HG02678 (cell line): Measurements from ENCODE around the gene MMUT.
"Not testable (repeated sequence)": the region's sequence is repeated elsewhere in the genome, so short reads cannot be mapped to it uniquely, and the experiment has no call there.

Source experiments
- ATAC-seq: cut with Tn5 transposase; IDR thresholded peaks from one replicate; pipeline ENCODE4 v1.9.1; 2021; ENCODE audit warnings: mild to moderate bottlenecking, moderate library complexity; ENCODE audit not compliant: unreplicated experiment

The MMUT gene

GRCh38 chr6:49462927-49463611 is at the start of gene MMUT, which contains the start of gene CENPQ:
MMUT (minus strand) TSS chr6:49463253; CDS start chr6:49459466, 3,787 bp downstream.
CENPQ (plus strand) TSS chr6:49463370; CDS start chr6:49470177, 6,807 bp downstream.
- ATAC-seq, result peak; percentile 99

GRCh38 chr6:49509342-49509741 is 46.3 kb upstream of the MMUT start:
- ATAC-seq, result no peak

GRCh38 chr6:49506569-49507111 is 43.6 kb upstream of the MMUT start:
- no peak for ATAC-seq

DNA sequence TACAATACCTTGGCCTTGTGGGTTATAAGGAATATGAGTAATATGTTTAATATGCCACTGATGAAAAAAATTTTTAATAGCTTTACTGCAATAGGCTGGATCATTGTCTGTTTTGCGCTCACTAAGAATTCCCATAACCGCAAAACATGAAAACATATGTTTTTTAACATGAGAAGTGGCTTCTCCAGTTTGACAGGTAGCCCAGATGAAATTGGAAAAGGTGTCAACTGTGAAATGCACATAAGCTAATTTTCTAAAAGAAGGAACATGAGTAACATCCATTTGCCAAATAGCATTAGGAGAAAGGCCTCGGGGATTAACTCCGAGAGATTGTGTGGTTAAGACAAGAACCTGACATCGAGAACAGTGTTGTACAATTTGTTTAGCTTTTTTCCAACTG is 41.6 kb upstream of the MMUT start:
- ATAC-seq, result no peak

GRCh38 chr6:49499623-49500022 is 36.6 kb upstream of the MMUT start, which contains the start of gene GLYATL3:
GLYATL3 (plus strand) TSS chr6:49499923; CDS start chr6:49511991, 12,068 bp downstream.
- no peak for ATAC-seq

DNA sequence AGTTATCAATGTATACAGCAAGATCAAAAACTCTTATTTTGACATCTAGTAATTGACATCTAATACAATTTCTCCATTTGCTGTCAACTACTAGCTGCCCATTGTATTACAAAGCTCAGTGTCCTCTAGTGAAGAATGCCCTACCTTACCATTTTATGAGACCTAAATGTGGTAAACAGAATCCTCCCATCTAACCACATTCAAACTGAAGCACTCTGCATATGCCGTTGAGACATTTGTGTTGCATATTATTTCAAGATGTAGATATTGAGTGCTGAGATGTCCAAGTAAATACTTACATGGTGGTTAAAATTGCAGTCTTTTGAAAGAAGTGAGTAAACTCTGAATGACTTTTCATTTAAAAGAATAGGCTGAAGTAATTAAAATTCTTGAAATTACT is 36.1 kb upstream of the MMUT start:
- no peak for ATAC-seq

GRCh38 chr6:49497304-49497703 is 34.3 kb upstream of the MMUT start:
- ATAC-seq, result no peak

DNA sequence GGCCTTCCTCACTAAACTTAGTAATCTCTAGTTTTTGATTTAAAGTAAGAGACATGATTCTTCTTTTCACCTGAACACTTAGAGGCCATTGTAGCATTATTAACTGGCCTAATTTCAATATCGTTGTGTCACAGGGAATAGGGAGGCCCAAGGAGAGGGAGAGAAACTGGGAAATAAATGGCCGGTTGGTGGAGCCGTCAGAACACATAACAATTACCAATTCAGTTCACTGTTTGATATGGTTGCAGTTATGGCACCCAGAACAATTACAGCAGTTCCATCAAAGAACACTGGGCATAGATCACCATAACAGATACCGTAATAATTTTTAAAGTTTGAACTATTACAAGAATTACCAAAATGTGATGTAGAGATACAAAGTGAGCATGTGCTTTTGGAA is 27.6 kb upstream of the MMUT start:
- no peak for ATAC-seq

DNA sequence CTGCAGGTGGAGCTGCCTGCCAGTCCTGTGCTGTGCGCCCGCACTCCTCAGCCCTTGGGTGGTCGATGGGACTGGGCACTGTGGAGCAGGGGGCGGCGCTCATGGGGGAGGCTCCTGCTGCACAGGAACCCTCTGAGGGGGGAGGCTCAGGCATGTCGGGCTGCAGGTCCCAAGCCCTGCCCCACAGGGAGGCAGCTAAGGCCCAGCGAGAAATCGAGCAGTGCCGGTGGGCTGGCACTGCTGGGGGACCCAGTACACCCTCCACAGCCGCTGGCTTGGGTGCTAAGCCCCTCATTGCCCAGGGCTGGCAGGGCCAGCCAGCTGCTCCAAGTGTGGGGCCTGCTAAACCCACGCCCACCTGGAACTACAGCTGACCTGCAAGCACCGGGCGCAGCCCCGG is 20.3 kb upstream of the MMUT start:
- not testable (repeated sequence) for ATAC-seq

DNA sequence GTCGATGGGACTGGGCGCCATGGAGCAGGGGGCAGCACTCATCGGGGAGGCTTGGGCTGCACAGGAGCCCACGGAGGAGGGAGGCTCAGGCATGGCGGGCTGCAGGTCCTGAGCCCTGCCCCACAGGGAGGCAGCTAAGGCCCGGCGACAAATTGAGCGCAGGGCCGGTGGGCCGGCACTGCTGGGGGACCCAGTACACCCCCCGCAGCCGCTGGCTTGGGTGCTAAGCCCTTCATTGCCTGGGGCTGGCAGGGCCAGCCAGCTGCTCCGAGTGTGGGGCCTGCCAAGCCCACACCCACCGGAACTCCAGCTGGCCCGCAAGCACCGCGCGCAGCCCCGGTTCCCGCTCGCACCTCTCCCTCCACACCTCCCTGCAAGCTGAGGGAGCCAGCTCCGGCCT is 18.8 kb upstream of the MMUT start:
- not testable (repeated sequence) for ATAC-seq

- no peak for ATAC-seq
Measured at GRCh38 chr6:49479308-49479970, 16.4 kb upstream of the MMUT start.

DNA sequence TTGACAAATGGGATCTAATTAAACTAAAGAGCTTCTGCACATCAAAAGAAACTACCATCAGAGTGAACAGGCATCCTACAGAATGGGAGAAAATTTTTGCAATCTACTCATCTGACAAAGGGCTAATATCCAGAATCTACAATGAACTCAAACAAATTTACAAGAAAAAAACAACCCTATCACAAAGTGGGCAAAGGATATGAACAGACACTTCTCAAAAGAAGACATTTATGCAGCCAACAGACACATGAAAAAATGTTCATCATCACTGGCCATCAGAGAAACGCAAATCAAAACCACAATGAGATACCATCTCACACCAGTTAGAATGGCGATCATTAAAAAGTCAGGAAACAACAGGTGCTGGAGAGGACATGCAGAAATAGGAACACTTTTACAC is 13.5 kb upstream of the MMUT start:
- ATAC-seq, result not testable (repeated sequence)

GRCh38 chr6:49468042-49468441 is 5.0 kb upstream of the MMUT start:
- no peak for ATAC-seq

- ATAC-seq, result no peak
Measured at GRCh38 chr6:49464691-49465090, 1.6 kb upstream of the MMUT start.

GRCh38 chr6:49463612-49463967 is 537 bp upstream of the MMUT start:
- no peak for ATAC-seq

DNA sequence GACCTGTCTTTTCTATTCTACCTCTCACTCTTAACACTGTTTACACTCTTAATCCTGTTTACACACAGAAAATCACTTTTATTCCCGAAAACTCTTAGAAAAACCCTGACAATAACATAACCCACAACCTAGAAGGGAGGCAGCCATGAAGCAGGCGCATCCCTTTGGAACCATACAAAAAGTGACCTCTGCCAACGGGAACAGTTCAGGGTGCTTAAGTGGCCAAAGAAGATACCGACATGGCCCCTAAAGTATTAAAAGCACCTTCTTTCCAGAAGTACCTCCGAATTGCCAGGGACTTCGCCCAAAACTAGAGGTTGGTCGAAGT is 490 bp downstream of the MMUT start:
- peak; percentile 3 for ATAC-seq

DNA sequence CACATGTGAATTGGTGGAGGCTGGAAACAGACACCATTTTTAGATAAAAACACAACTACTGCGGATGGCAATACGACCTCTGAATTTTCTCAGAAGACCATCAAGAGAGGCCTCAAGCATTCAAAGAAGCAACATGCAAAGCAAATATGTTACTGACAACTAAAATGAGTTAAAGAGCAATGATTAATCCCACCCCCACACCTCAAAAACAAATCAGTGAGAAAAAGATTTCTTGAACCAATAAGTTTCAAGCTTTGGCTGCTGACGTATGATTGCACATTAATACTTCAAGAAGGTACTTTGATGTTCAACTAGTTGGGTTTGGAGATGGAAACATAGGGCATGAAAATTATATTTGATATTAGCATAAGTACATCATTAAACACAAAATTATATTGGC is 982 bp downstream of the MMUT start:
- no peak for ATAC-seq

DNA sequence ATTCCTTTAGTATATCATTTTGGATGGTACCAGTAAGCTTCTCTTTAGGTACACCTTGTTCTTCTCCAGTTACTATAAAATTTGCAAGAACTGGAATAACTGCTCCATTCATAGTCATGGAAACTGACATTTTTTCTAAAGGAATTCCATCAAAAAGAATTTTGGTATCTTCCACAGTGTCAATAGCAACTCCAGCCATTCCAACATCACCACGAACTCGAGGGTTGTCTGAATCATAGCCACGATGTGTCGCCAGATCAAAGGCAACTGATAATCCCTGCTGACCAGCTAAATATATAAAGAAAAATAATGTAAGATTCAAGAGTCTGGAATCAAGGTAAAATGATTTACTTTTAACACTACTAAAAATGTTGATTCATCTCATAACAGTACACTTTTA is 5.3 kb downstream of the MMUT start:
- ATAC-seq, result no peak

DNA sequence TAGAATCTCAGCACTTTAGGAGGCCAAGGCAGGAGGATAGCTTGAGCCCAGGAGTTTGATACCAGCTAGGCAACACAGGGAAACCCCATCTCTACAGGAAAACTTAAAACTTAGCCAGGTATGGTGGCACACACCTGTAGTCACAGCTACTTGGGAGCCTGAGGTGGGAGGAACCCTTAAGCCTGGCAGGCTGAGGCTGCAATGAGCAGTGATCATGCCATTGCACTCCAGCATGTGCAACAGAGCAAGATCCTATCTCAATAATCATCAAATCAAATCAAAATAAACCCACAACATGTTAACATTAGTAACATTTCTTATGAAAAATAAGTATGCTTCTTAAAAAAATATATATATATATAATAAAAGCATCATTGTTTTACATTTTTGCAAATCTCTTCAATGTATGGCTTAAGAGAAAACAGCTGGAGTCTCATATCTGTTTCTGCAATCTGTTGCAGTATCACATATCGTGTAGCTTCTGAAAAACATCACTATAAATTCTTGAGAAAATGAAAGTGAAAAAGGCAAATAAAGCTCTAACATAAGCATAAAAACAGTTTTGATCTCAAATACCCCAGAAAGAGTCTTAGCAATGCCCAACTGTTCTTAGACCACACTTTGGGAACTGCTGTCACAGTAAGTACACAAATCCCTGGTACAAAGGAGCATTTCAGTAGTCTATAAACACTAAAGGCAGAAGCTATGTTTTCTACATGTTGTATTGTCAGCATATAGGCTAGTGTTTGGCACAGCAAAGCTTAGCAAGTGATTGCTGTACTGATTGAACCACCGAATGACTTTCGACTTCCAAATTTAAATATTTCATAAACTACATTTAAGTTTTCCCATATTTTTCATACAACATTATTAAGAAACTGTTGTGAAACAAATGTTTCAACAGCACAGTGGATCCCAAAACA is 8.0 kb downstream of the MMUT start:
- peak; percentile 89 for ATAC-seq

GRCh38 chr6:49453221-49453620 is 9.8 kb downstream of the MMUT start:
- ATAC-seq, result no peak

GRCh38 chr6:49430866-49431265 is 32.2 kb downstream of the MMUT start:
- ATAC-seq, result no peak
